ENCODE measurements around the gene CNNM4. TPM values are rescaled to one million over a fixed set of nuclear protein-coding genes. Genes with fewer than 3 reads are reported as not detected.

Gene CNNM4
- total RNA-seq, 1 donor from 2014 or later, result 14.4 TPM

- TF ChIP-seq CTCF (conservative IDR thresholded peaks at IDR 0.05), result no peak
- Mint-ChIP-seq H3K4me1 (peaks cover 50% of the 10 kb centered on the region), H3K9me3 (no peaks in the 10 kb centered on the region), H3K4me3 (peak overlapping the region; percentile 80), H3K36me3 (ENCODE audit: low read depth) (no peaks in the 10 kb centered on the region), H3K27me3 (ENCODE audit: low read depth) (no peaks in the 10 kb centered on the region), H3K27ac (ENCODE audit: unreplicated experiment) (no peak overlapping the region)
- DNase-seq (ENCODE audit: low read depth, low spot score), result no peak
These were observed 3.5 kb downstream of the CNNM4 start for GRCh38 chr2:96764253-96764637.

- H3K9me3 Mint-ChIP-seq, result no peaks in the 10 kb centered on the region
- no peaks in the 10 kb centered on the region for H3K36me3 Mint-ChIP-seq (ENCODE audit: low read depth)
- H3K4me1 Mint-ChIP-seq, result peaks cover 27% of the 10 kb centered on the region
- H3K27me3 Mint-ChIP-seq (ENCODE audit: low read depth), result no peaks in the 10 kb centered on the region
- H3K4me3 Mint-ChIP-seq, result peak overlapping the region; percentile 15
- no peak for DNase-seq (ENCODE audit: low read depth, low spot score)
- no peak overlapping the region for H3K27ac Mint-ChIP-seq (ENCODE audit: unreplicated experiment)
- no peak for TF ChIP-seq CTCF (conservative IDR thresholded peaks at IDR 0.05)
These were observed 6.6 kb downstream of the CNNM4 start for GRCh38 chr2:96767135-96767871.

GRCh38 chr2:96768083-96768561 lies 7.4 kb downstream of the CNNM4 start:
- no peak overlapping the region for H3K27ac Mint-ChIP-seq (ENCODE audit: unreplicated experiment)
- no peak overlapping the region for H3K4me3 Mint-ChIP-seq
- no peak for DNase-seq (ENCODE audit: low read depth, low spot score)
- no peaks in the 10 kb centered on the region for H3K36me3 Mint-ChIP-seq (ENCODE audit: low read depth)
- peaks cover 19% of the 10 kb centered on the region for H3K4me1 Mint-ChIP-seq
- no peaks in the 10 kb centered on the region for H3K27me3 Mint-ChIP-seq (ENCODE audit: low read depth)
- no peaks in the 10 kb centered on the region for H3K9me3 Mint-ChIP-seq
- TF ChIP-seq CTCF (conservative IDR thresholded peaks at IDR 0.05), result no peak

GRCh38 chr2:96769814-96770213 lies 9.1 kb downstream of the CNNM4 start:
- H3K4me1 Mint-ChIP-seq, result peaks cover 5% of the 10 kb centered on the region
- no peak overlapping the region for H3K4me3 Mint-ChIP-seq
- no peaks in the 10 kb centered on the region for H3K27me3 Mint-ChIP-seq (ENCODE audit: low read depth)
- no peaks in the 10 kb centered on the region for H3K9me3 Mint-ChIP-seq
- TF ChIP-seq CTCF (conservative IDR thresholded peaks at IDR 0.05), result no peak
- no peaks in the 10 kb centered on the region for H3K36me3 Mint-ChIP-seq (ENCODE audit: low read depth)
- H3K27ac Mint-ChIP-seq (ENCODE audit: unreplicated experiment), result no peak overlapping the region
- DNase-seq (ENCODE audit: low read depth, low spot score), result no peak

- Mint-ChIP-seq H3K36me3 (ENCODE audit: low read depth) (no peaks in the 10 kb centered on the region), H3K9me3 (no peaks in the 10 kb centered on the region), H3K4me1 (peaks cover 5% of the 10 kb centered on the region), H3K27ac (ENCODE audit: unreplicated experiment) (no peak overlapping the region), H3K4me3 (no peak overlapping the region), H3K27me3 (ENCODE audit: low read depth) (no peaks in the 10 kb centered on the region)
- TF ChIP-seq CTCF (conservative IDR thresholded peaks at IDR 0.05), result no peak
- DNase-seq (ENCODE audit: low read depth, low spot score), result no peak
These were observed 9.9 kb downstream of the CNNM4 start for GRCh38 chr2:96770442-96771202.

All from neural crest cell (in vitro differentiated cells).